Dedifferentiated amniotic fluid mesenchymal stem cell (primary cell): Measurements from ENCODE around the gene CHRNA7.
"Not testable (repeated sequence)": the region's sequence is repeated elsewhere in the genome, so short reads cannot be mapped to it uniquely, and the experiment has no call there.

Source experiments
- DNase-seq: peaks from one replicate; pipeline ENCODE4 v3.0.0-alpha.2; 2016; ENCODE audit errors: extremely low spot score

Gene CHRNA7

DNA sequence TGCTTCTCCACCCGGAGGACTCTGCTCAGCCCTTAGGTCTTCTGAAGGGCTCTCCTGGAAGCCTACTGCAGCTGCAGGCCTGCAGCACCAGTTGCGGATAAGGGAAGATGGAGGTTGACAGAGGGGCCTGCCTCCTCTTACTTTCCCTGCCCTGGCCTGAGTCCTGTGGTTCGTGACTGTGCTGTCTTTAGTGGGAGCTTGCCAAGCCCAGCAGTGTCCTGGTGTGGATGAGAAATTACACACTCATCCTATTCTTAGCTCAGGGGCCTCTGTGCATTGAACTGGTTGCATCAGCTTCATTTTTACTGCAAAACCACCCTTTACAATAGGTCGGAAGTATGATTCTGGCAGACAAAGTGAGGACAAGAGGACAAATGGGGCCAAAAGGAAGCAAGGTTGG, 163.5 kb downstream of the CHRNA7 start:
- not testable (repeated sequence) for DNase-seq

GRCh38 chr15:32196206-32196605, 165.9 kb downstream of the CHRNA7 start:
- DNase-seq: not testable (repeated sequence)

DNA sequence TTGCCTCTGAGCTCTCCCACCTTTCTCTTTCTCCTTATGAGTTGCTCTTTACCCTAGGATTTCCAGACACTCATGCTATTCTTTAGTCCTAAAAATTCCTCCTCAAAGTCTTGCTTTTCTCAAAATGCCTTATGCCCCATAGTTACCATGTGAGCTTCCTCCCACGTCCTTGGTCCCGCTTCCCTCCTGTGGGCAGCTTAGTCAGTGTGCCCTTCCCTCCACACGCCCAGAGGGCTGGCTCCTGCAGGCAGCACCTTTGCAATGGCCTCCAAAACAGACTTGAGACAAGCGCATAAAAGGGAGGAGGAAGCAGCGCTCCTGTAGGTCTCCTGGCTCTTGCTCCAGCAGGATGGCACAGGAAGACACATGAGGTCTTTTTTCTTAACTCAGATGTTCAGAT, 168.6 kb downstream of the CHRNA7 start:
- not testable (repeated sequence) for DNase-seq

GRCh38 chr15:32209081-32209480, 178.8 kb downstream of the CHRNA7 start:
- not testable (repeated sequence) for DNase-seq

DNA sequence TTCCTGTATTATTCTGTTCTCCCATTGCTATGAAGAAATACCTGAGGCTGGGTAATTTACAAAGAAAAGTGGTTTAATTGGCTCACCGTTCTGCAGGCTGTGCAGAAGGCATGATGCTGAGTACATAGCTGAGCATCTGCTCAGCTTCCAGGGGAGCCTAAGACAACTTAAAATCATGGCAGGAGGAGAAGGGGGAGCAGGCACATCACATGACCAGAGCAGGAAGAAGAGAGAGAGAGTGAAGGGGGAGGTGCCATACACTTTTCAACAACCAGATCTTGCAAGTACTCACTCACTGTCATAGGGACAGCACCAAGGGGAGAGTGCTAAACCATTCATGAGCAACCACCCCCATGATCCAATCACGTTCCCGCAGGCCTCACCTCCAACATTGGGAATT, 188.4 kb downstream of the CHRNA7 start:
- DNase-seq: no peak
